PC-3 (cell line): ENCODE measurements around the gene PLEKHH3. TPM values are rescaled to one million over a fixed set of nuclear protein-coding genes. Genes with fewer than 3 reads are reported as not detected.

ENCODE experiments used
- ATAC-seq: fragments of 200-7000 bp; cut with Tn5 transposase; 2 replicates; pipeline ENCODE4 v1.9.1; 2020; ENCODE audit warnings: mild to moderate bottlenecking, moderate library complexity
- BruUV-seq: library from RNA; stranded (reverse); fragments of 400-500 nt; replicated peaks from 2 replicates; lab custom pipeline; 2021; lab: Mats Ljungman, UMichigan
- CTCF ChIA-PET: fragments of 300-600 bp; sonication (Branson Sonifier 250); formaldehyde crosslinking; loops from one replicate; lab custom pipeline; 2022; ENCODE audit warnings: antibody characterized with exemption; lab: Charles Lee
- POLR2A ChIA-PET: fragments of 300-600 bp; sonication (Branson Sonifier 250); formaldehyde crosslinking; loops from one replicate; lab custom pipeline; 2022; ENCODE audit warnings: antibody characterized with exemption; ENCODE audit not compliant: unreplicated experiment; lab: Charles Lee
- DNase-seq: peaks from one replicate; pipeline ENCODE4 v3.0.0-alpha.2; 2015
- H2AFZ ChIP-seq: fragments of 300-600 bp; sonication (generic); 2 replicates; pipeline ENCODE4 v1.6.0; 2016; ENCODE audit warnings: antibody characterized with exemption, low read length
- H3F3A ChIP-seq: fragments of 300-600 bp; sonication (generic); one replicate; pipeline ENCODE4 v1.6.0; 2017; ENCODE audit warnings: antibody characterized with exemption, low read length, control low read depth, mild to moderate bottlenecking; ENCODE audit not compliant: unreplicated experiment
- H3K27ac ChIP-seq: fragments of 300-600 bp; sonication (generic); 2 replicates; pipeline ENCODE4 v1.5.1; 2016; ENCODE audit warnings: mild to moderate bottlenecking, low read length
- H3K27me3 ChIP-seq: fragments of 300-600 bp; sonication (generic); 2 replicates; pipeline ENCODE4 v1.6.1; 2016; ENCODE audit warnings: low read length, mixed read lengths
- H3K36me3 ChIP-seq: fragments of 300-600 bp; sonication (generic); 2 replicates; pipeline ENCODE4 v1.6.1; 2016; ENCODE audit warnings: low read depth, mixed run types, low read length, mixed read lengths
- H3K4me1 ChIP-seq: fragments of 300-600 bp; sonication (generic); 2 replicates; pipeline ENCODE4 v1.5.1; 2016; ENCODE audit warnings: low read length; ENCODE audit not compliant: insufficient read depth
- H3K4me2 ChIP-seq: fragments of 300-600 bp; sonication (generic); 2 replicates; pipeline ENCODE4 v1.6.0; 2016; ENCODE audit warnings: low read length
- H3K4me3 ChIP-seq: fragments of 300-600 bp; sonication (generic); 2 replicates; pipeline ENCODE4 v1.5.1; 2016; ENCODE audit warnings: mild to moderate bottlenecking, low read length, mixed read lengths
- H3K79me2 ChIP-seq: fragments of 300-600 bp; sonication (generic); 2 replicates; pipeline ENCODE4 v1.6.1; 2017; ENCODE audit warnings: low read length, mixed read lengths
- H3K9ac ChIP-seq: fragments of 300-600 bp; sonication (generic); 2 replicates; pipeline ENCODE4 v1.6.0; 2016; ENCODE audit warnings: mild to moderate bottlenecking, low read length
- H3K9me2 ChIP-seq: fragments of 300-600 bp; sonication (generic); replicated peaks from 2 replicates; pipeline ENCODE4 v1.6.1; 2016; ENCODE audit warnings: mixed run types, low read length, mixed read lengths
- H3K9me3 ChIP-seq: fragments of 300-600 bp; sonication (generic); 2 replicates; pipeline ENCODE4 v1.6.1; 2016; ENCODE audit warnings: low read length, mixed read lengths
- H4K20me1 ChIP-seq: fragments of 300-600 bp; sonication (generic); 2 replicates; pipeline ENCODE4 v1.6.1; 2016; ENCODE audit warnings: low read length, mixed read lengths
- CTCF ChIP-seq: fragments of 300-600 bp; sonication (generic); conservative IDR thresholded peaks from 2 replicates; pipeline ENCODE4 v1.5.1; 2017; ENCODE audit warnings: antibody characterized with exemption, low read depth, mild to moderate bottlenecking, low read length
- EZH2 ChIP-seq: fragments of 300-600 bp; sonication (generic); IDR thresholded peaks from one replicate; pipeline ENCODE4 v1.6.1; 2017; ENCODE audit warnings: antibody characterized with exemption, mild to moderate bottlenecking, low read length; ENCODE audit not compliant: unreplicated experiment
- EZH2phosphoT487 ChIP-seq: fragments of 300-600 bp; sonication (generic); IDR thresholded peaks from 2 replicates; pipeline ENCODE4 v1.6.1; 2018; ENCODE audit warnings: mild to moderate bottlenecking, antibody characterized with exemption, low read length, borderline replicate concordance
- intact Hi-C: fragments of 100-400 bp; cut with micrococcal nuclease; formaldehyde crosslinking; loops from 2 replicates; pipeline ENCODE4 v1.9.0; 2023
- total RNA-seq: library from RNA; depleted of rRNA; stranded (reverse); fragments of >200 nt; gene quantifications from 2 replicates; pipeline ENCODE4 v1.2.3, GENCODE V29; 2014

The PLEKHH3 gene
- total RNA-seq, 1 experiment from 2014 or later = 20.1 TPM

DNA sequence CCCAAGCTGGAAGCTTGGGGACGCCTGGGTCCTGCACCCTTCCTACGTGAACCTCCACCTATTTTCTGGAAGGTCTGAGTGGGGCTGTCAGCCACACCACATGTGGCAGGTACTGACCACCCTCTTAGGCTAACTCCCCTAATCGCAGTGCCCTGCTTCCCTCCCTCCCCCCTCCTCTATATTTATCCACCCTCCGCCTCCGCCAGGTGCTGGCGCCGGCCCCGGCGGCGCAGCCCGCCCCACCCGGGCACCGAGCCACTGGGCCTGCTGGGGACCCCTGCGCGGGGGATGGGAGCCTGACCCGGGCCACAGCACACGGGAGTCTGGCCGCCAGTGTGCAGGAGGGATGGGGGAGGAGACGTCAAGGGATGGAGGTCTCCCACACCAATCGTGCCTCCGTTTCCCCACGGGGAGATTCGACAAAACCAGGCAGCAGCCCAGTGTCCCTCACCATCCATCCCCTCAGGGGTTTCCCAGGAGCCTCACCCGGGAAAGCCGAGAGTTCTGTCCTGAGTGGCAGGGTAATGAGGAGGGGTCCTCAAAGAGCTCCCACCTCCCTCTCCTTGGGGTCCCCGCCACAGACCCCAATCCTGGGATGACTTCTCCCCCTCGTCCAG is 1.3 kb downstream of the PLEKHH3 start:
- Histone ChIP-seq H3F3A (peaks cover 6% of the 10 kb centered on the region), H3K36me3 (no peaks in the 10 kb centered on the region), H4K20me1 (0 out of 2 replicates have a peak, but pooled peaks cover 4% of the 10 kb centered on the region), H3K4me1 (peaks cover 34% of the 10 kb centered on the region), H3K9me3 (no peaks in the 10 kb centered on the region), H3K27me3 (no peaks in the 10 kb centered on the region), H3K79me2 (peaks cover 26% of the 10 kb centered on the region), H3K9ac (peak overlapping the region; percentile 70), H3K4me2 (peak overlapping the region; percentile 99), H2AFZ (peak overlapping the region; percentile 26; the same call in 1 of the 2 replicates), H3K9me2 (no peaks in the 10 kb centered on the region), H3K4me3 (peak overlapping the region; percentile 97), H3K27ac (no peak overlapping the region)
- POLR2A ChIA-PET = no interaction called here
- DNase-seq (no peak), ATAC-seq (no peak)
- intact Hi-C loops = loop anchor here (5.0 kb wide), 1 partner anchor 68 kb away; the partner anchor contains the start of genes RETREG3 and TUBG1
- no peak for TF ChIP-seq EZH2
- no TSS peak for BruUV-seq
- CTCF ChIA-PET = interaction anchor here (0.9 kb wide), 1 partner anchor 57 kb away, joined by 3 read pairs; no protein-coding TSS in a partner anchor

GRCh38 chr17:42674755-42675347 is 1.9 kb downstream of the PLEKHH3 start:
- H3K79me2 ChIP-seq = peaks cover 26% of the 10 kb centered on the region
- H3K9me3 ChIP-seq = no peaks in the 10 kb centered on the region
- 0 out of 2 replicates have a peak, but pooled peaks cover 4% of the 10 kb centered on the region for H4K20me1 ChIP-seq
- H3K27ac ChIP-seq = no peak overlapping the region
- peak overlapping the region; percentile 99 for H3K4me2 ChIP-seq
- H3K36me3 ChIP-seq = no peaks in the 10 kb centered on the region
- H3K27me3 ChIP-seq = no peaks in the 10 kb centered on the region
- no peak overlapping the region for H2AFZ ChIP-seq
- TF ChIP-seq CTCF (no peak), EZH2 (no peak), EZH2phosphoT487 (no peak)
- no TSS peak for BruUV-seq
- H3K9me2 ChIP-seq = no peaks in the 10 kb centered on the region
- H3F3A ChIP-seq = peaks cover 6% of the 10 kb centered on the region
- ChIA-PET POLR2A (interaction anchor here (0.5 kb wide), 1 partner anchor 17 kb away, joined by 10 read pairs; no protein-coding TSS in a partner anchor), CTCF (interaction anchor here (1.4 kb wide), 1 partner anchor 66 kb away, joined by 4 read pairs; the partner anchor contains the start of genes RETREG3 and TUBG1)
- ATAC-seq = no peak
- peak overlapping the region; percentile 97 for H3K4me3 ChIP-seq
- peaks cover 28% of the 10 kb centered on the region for H3K4me1 ChIP-seq
- DNase-seq = no peak
- peak overlapping the region; percentile 70; the same call in 1 of the 2 replicates for H3K9ac ChIP-seq
- intact Hi-C loops = loop anchor here (5.0 kb wide), 1 partner anchor 68 kb away; the partner anchor contains the start of genes RETREG3 and TUBG1

DNA sequence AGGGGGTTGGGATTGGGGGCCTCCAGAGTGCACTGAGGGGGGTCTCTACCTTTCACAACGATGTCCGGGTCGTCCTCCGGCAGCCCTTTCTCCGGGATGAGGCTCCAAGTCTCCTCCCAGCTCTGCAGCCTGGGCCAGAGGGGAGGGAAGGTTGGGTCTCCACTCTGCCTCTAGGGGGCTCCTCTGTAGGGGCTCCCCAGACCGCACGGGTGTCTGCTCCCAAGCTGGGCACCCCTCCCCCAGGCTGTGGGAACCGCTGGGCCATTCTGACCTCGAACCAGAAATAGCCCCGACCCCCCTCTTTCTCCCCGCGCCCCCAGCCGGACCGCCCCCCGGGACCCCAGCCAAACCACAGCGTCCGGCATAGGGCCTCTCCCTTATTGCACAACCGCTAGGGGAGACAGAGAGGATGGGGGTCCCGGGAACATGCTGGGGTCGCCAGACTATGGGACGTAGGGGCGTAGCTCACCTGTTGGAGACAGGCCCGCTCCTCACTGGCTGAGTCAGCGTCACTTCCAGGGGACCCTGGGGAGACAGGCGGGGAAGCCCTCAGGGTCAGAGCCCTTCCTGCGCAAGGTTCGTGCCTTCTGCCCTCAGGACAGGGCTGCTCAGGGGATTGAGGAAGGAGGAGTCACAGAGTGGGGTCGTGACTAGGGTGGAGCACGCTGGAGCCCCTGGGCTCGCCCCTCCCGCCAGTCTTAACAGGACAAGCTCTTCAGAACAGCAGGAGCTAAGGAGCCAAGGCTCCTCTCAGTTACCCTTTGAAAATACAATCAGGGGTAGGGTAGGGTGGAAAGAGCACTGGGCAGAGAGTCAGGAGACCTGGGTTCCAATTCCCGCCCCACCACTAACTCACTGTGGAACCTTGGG is 2.7 kb downstream of the PLEKHH3 start:
- no peaks in the 10 kb centered on the region for H3K36me3 ChIP-seq
- intact Hi-C loops = no loop called here
- no peak overlapping the region for H3K9ac ChIP-seq
- peaks cover 26% of the 10 kb centered on the region for H3K79me2 ChIP-seq
- ATAC-seq (no peak), DNase-seq (no peak)
- H3K4me1 ChIP-seq = peaks cover 22% of the 10 kb centered on the region
- no peaks in the 10 kb centered on the region for H3K27me3 ChIP-seq
- H3K4me2 ChIP-seq = peak overlapping the region; percentile 99
- CTCF ChIA-PET = interaction anchor here (1.4 kb wide), 1 partner anchor 65 kb away, joined by 4 read pairs; the partner anchor contains the start of genes RETREG3 and TUBG1
- no TSS peak for BruUV-seq
- no peak for TF ChIP-seq EZH2phosphoT487
- peak; percentile 50; the same call in 1 of the 2 replicates for TF ChIP-seq CTCF
- POLR2A ChIA-PET = interaction anchor here (0.5 kb wide), 2 partner anchors 17 to 424 kb away, joined by 3 to 10 read pairs; no protein-coding TSS in a partner anchor
- peaks cover 6% of the 10 kb centered on the region for H3F3A ChIP-seq
- H3K9me2 ChIP-seq = no peaks in the 10 kb centered on the region
- H4K20me1 ChIP-seq = 0 out of 2 replicates have a peak, but pooled peaks cover 4% of the 10 kb centered on the region
- no peaks in the 10 kb centered on the region for H3K9me3 ChIP-seq
- no peak overlapping the region for H2AFZ ChIP-seq
- H3K27ac ChIP-seq = no peak overlapping the region
- peak overlapping the region; percentile 97 for H3K4me3 ChIP-seq
